HG02970 (cell line): Measurements from ENCODE around the gene ATP5PB.

ENCODE experiments used
- ATAC-seq: cut with Tn5 transposase; IDR thresholded peaks from one replicate; pipeline ENCODE4 v1.9.1; 2021; ENCODE audit warnings: mild to moderate bottlenecking, moderate library complexity, moderate number of reproducible peaks; ENCODE audit not compliant: unreplicated experiment, low FRiP score

Gene ATP5PB

DNA sequence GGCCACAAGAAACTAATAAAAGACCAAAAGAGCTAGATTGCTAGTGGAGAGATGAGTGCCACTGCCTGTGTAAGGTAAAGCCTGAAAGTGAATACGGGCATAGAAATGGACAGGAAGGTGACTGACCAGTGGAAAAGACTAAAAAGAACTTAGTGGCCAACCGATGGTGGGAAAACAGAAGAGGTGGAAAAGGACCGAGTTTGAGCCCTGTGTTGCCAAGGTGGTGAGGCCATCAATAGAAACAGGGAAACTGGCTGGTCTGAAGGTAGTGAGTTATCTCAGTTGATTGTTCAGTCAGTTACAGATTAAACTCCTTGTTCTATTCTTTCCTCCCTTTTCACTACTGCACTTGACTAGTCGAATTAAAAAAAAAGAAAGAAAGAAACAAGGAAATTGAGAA lies 2.7 kb upstream of the ATP5PB start:
- ATAC-seq: no peak

DNA sequence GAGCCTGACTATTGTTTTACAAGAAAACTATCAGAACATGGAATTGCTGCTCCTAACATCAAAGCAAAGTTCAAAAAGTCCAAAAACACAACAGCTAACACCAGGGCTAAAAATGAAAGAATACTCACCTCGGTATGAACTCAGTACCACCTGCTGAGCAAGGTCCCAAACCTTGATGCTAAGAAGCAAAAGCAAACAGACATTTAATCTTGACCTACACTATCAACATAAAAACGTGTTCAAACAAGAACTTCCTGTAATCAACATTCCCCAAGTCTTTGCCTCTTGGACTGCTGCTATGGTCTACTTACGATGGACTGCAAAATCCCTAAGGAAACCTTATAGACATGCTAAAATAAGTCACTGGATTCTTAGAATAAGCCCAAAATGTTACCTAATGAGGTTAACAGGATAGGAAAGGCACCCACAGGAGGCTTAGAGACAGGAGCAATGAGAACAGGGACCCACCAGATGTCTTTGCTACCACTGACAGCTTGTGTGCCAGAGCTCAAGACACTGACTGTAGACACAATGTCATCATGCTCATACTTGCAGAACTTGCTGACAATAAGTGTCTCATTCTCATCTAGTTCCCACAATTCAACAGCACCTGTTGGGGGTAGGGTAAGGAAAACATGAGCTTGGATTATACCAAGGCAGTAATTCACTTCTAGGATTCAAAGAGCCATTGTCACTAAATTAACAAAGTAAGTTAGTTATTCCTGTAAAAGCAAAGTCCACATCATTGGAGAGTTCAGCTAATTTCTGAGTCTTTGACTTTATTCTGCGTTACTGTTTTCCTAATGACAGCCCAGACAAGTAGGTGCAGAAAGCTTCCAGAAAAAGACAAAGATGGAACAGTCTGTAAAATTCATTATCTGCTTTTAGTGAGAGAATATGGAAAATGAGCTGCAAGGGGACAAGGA lies 2.0 kb upstream of the ATP5PB start:
- ATAC-seq: no peak

GRCh38 chr1:111448482-111448917 lies 764 bp upstream of the ATP5PB start:
- no peak for ATAC-seq

DNA sequence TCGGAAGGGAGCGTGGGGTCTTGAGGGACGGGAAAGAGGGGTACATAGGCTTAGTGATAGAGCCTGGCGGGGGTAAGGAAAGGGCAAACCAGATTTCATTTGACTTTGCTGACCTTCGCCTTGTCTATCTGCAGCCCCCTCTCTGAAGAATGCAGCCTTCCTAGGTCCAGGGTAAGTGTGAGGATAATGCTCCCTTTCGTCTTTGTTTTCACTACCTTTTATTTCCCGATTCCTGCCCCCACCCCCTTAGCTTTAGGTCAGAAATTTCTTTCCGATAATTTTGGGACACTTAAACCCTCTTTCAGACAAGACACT lies 396 bp downstream of the ATP5PB start:
- no peak for ATAC-seq

DNA sequence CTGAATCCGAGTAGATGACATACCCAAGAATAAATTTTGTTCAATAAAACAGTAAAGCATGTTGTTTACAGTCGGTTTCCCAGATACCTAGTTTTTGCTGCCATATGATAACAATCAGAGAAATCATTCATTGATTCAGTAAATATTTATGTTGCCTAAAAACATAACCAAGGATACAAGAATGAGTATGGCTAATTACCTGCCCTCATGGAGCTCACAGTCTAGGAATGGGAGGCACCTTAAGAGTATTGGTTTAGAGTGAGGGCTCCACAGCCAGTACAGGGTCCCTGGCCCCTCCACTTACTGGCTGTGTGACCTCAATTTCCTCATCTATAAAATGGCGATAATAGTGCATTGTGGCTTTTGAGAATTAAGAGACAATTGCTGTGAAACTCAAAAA lies 921 bp downstream of the ATP5PB start:
- no peak for ATAC-seq

GRCh38 chr1:111452581-111452980 lies 3.3 kb downstream of the ATP5PB start:
- no peak for ATAC-seq

DNA sequence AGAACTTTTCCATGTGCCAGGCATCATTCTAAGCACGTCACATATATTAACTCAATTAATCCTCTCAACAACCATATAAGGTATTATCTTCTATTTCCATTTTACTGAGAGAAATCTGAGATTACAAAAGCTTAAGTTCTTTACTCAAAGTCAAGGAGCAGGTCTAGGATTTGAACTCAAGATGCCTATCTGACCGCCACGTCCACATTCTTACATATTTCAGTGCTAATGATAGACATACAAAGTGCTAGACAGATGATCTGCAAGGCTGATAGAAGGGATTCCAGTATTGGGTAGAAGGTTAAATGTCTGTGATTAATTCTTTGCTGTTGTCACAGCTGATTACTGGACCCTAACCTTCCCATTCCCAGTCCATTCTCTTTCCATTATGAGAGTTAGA lies 4.4 kb downstream of the ATP5PB start:
- no peak for ATAC-seq

DNA sequence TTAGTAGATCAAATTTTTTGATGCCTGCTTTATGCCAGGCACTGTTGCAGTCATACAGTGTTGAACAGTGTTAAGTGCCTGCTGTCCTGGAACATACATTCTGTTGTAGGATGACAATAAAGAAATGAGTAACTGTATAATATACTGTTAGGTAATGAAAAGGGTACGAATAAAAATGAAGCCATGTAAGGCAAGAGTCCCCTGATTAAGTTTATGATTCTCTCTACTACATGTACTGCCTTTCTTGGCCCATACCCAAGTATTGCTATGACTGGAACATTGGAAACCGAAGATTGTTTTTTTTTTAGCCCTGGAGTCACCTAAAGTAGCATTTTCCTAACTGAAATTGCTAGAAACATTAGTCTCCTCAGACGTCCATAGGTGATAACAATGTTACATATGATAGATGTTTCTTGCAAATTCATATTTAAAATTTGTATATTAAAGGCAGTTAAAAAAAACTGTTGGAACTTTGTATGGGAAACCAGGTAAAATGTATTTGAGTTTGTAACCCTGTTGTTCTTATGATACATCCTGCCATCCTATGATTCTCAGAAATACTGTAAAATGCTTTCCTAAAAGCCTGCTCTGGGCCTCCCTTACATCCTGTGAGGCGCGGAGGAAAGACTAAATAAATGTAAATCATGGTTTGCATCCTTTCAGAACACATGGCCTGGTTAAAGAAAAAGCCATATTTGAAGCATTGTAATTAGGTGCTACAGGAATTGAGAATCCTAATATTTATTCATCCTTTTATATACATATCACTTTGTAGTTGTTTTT lies 5.8 kb downstream of the ATP5PB start:
- ATAC-seq: no peak

- ATAC-seq: no peak
Observed at GRCh38 chr1:111455642-111456031, 6.4 kb downstream of the ATP5PB start.

DNA sequence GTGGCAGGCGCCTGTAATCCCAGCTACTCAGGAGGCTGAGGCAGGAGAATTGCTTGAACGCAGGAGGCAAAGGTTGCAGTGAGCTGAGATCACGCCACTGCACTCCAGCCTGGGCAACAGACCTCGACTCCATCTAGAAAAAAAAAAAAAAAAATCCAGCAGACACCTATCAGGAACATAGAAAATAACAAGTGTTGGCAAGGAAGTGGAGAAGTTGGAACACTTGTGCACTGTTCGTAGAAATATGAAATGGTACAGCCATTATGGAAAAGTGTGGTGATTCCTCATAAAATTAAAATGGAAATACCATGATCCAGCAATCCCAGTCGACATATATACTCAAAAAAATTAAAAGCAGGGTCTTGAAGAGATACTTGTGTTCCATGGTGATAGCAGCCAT lies 12.5 kb downstream of the ATP5PB start:
- no peak for ATAC-seq

DNA sequence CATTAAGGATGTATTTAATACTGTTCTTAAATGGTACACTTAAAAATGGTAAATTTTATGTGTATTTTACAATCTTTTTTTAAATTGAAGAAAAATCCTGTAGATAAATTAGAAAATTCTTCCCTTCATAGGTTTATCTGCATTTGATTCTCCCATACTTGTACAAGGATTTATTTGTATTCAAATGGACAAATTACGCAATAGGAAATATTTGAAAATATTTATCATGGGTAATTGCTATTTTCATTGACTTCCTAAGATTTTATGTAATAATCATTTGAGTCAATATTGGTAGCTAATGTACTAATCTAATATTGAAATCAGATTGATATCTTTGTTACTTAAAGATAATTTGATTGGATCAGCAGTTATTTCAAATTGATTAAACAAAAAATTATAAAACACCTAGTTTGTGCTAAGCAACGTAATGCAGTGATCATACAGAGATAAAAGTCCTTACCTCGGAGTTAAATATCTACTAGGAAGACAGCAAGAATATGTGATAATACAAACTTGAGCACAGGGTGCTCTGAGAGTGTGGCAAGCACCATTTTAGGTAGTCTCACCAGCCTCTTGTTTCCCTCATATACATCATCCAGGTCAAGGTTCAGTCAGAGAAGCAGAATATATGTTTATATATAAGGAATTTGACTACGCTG lies 13.2 kb downstream of the ATP5PB start:
- ATAC-seq: no peak

GRCh38 chr1:111463029-111463683 lies 13.9 kb downstream of the ATP5PB start:
- ATAC-seq: no peak

DNA sequence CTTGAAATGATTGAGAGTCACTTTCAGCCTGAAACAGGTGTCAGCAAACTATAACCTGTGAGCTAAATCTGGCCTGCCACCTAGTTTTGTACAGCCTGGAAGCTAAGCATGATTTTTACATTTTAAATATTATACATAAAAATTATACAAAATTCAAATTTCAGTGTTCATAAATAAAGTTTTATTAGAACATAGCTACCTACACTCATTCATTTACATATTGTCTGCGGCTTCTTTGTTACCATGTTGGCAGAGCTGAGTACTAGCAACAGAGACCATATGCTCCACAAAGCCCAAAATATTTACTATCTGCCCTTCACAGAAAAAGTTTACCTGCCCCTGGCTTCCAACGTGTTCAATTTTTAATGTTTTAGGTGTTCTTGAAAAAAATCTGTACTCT lies 16.5 kb downstream of the ATP5PB start:
- ATAC-seq: no peak

DNA sequence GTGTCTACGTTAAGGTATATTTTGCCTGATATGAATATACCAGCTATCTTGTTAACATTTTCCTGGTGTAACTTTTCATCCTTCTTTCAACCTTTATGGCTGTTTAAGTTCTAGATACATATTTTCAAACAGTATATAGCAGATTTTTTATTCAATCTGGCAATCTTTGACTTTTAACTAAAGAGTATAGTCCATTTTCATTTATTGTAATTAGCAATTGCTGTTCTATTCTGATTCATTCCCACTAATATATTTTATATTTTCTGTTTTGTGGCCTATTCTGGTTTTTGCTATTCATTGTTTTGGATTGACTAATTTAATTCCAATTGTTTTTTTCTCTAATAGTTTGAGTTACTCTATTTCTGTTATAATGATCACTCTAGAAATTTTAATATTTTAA lies 17.2 kb downstream of the ATP5PB start:
- ATAC-seq: no peak

DNA sequence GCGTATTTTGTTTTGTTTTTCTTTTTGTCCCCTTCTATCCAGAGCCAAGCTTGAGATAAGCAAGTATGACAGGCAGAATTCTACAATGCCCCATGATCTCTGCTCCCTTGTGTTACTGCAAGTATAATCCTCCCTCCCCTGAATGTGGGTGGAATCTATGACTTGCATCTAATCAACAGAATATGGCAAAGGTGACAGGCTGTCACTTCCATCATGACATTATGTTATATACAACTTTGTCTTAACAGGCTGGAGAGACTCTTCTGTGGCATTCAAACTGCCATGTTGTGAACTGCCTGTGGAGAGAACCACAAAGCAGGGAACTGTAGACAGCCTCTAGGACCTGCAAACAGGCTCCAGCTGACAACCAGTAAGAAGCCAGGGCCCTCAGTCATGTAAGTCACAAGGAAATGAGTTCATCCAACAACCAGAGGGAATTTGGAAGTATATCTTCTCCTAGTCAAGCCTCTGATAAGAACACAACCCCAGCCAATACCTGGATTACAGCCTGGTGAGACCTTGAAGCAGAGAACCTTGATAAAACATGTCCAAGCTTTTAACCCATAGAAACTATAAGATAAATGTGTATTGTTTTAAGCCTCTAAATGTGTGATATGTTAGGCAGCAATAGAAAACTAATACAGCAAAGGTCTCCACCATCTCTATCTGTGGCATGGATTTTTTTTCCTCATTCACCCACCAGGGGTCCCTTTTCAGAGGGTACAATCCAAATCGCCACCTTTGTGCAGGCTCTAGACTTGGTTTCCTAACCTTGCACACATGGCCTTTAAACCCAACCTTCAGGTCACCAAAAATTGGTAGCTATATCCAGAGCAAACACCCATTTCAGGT lies 18.8 kb downstream of the ATP5PB start:
- ATAC-seq: no peak

- ATAC-seq: no peak
Observed at GRCh38 chr1:111468717-111469100, 19.4 kb downstream of the ATP5PB start.

- no peak for ATAC-seq
Observed at GRCh38 chr1:111469539-111469938, 20.3 kb downstream of the ATP5PB start.

DNA sequence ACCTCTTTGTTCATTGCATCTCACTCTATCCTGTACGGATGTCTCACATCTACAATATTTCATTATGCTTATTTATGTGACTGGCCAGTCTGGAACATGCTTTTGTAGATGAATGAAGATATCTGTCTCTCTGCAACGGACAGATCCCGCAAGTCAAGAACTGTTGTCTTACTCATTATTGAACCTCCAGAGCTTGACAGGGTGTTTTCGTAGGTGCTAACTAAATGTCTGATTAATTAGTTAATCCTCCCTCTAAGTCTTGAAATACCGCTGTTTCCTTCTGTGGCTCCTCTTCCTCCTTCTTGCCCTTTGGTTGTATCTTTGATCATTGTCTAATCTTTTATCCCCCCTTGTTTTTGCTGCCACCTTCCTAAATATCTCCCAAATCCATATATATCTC lies 21.3 kb downstream of the ATP5PB start:
- ATAC-seq: no peak

DNA sequence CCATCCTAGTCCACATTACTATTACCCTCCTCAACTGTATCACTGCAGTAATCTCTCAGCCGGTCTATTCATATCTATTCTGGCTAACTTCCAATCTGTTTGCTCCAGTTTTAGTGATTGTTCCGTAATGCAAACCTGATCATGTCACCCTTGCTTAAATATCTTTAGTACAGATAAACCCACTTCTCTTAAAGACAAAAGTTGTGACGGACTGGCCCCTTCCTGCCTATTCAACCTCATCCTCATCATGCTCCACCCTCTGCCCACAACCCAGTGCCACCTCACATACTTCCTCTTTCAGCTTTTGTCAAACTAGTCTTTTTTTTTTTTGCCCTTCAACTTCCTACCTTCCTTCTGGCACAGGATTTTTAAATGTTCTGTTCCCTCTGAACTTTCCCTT lies 21.7 kb downstream of the ATP5PB start:
- no peak for ATAC-seq

- ATAC-seq: no peak
Observed at GRCh38 chr1:111471538-111471937, 22.3 kb downstream of the ATP5PB start.
